Lung (tissue), 12 donors: ENCODE measurements around the gene CLDN12. TPM values are rescaled to one million over a fixed set of nuclear protein-coding genes. Genes with fewer than 3 reads are reported as not detected.

Source experiments
- ATAC-seq: fragments of 200-7000 bp; cut with Tn5 transposase; one replicate; pipeline ENCODE4 v1.9.1; 2020; ENCODE audit warnings: moderate number of reproducible peaks; ENCODE audit not compliant: insufficient read depth, low FRiP score
- DNase-seq, 3 donors: peaks; one replicate each; pipeline ENCODE4 v3.0.0-alpha.2; 2013 to 2017
- H3K27ac ChIP-seq, 2 donors: one replicate each; pipeline ENCODE4 v1.5.1; 2013; ENCODE audit warnings: mild to moderate bottlenecking in 2 of 2, moderate library complexity in 2 of 2, control low read depth in 1 of 2, inconsistent platforms in 1 of 2, low read depth in 1 of 2, low read length in 1 of 2
- H3K27me3 ChIP-seq, 3 donors: one replicate each; pipeline ENCODE4 v1.5.1; 2013; ENCODE audit warnings: low read length in 2 of 3; ENCODE audit not compliant: control insufficient read depth in 3 of 3, insufficient read depth in 3 of 3
- H3K36me3 ChIP-seq, 4 donors: one replicate each; pipeline ENCODE4 v1.5.1; 2013; ENCODE audit warnings: low read length in 4 of 4, mild to moderate bottlenecking in 1 of 4, moderate library complexity in 1 of 4; ENCODE audit not compliant: control insufficient read depth in 4 of 4, insufficient read depth in 4 of 4
- H3K4me1 ChIP-seq, 5 donors: one replicate each; pipeline ENCODE4 v1.5.1; 2013; ENCODE audit warnings: low read length in 5 of 5, mild to moderate bottlenecking in 2 of 5, moderate library complexity in 1 of 5; ENCODE audit not compliant: control insufficient read depth in 5 of 5, insufficient read depth in 5 of 5
- H3K4me3 ChIP-seq: one replicate; pipeline ENCODE4 v1.5.1; 2013; ENCODE audit warnings: mild to moderate bottlenecking, control low read depth, moderate library complexity
- H3K9ac ChIP-seq, 2 donors: one replicate each; pipeline ENCODE4 v1.5.1; 2013; ENCODE audit warnings: low read length in 2 of 2, control low read depth in 1 of 2; ENCODE audit not compliant: insufficient read depth in 1 of 2
- H3K9me3 ChIP-seq, 4 donors: one replicate each; pipeline ENCODE4 v1.5.1; 2013; ENCODE audit warnings: low read length in 3 of 4, mild to moderate bottlenecking in 1 of 4, moderate library complexity in 1 of 4; ENCODE audit not compliant: control insufficient read depth in 4 of 4, insufficient read depth in 3 of 4
- WGBS, 2 donors: extraction: QIAGEN DNeasy Blood & Tissue Kit; methylation state at CpG; one replicate each; pipeline ENCODE4 v1.1.7; 2013; 5-methylcytosine and 5-hydroxymethylcytosine counted together
- polyA plus RNA-seq, 2 donors: library from polyadenylated mRNA; stranded (reverse); fragments of 200-250 nt; gene quantifications; one replicate each; pipeline ENCODE4 v1.2.1, GENCODE V29; 2013
- total RNA-seq, 2 donors: library from RNA; depleted of rRNA in 1 of 2; stranded (reverse); fragments of >200 nt in 1 of 2; gene quantifications; one replicate each; pipeline ENCODE4 v1.2.1, GENCODE V29; 2014 to 2021
- TF ChIP-seq, protein P1 (sequence below): IDR thresholded peaks from 2 replicates; pipeline ENCODE4 v1.5.1; 2012; ENCODE audit warnings: mild to moderate bottlenecking; ENCODE audit errors: control extremely low read depth, extremely low read depth
- donor health status: control.
- donor health status: control.
- donor health status: Bipolar disorder and iron deficiency.
- donor health status: healthy.
- donor health status: DM: yes; HTN: yes; CAD: no.

The CLDN12 gene
- total and polyA plus RNA-seq, 4 donors: 15.3 to 40.2 (median 30.0) TPM

DNA sequence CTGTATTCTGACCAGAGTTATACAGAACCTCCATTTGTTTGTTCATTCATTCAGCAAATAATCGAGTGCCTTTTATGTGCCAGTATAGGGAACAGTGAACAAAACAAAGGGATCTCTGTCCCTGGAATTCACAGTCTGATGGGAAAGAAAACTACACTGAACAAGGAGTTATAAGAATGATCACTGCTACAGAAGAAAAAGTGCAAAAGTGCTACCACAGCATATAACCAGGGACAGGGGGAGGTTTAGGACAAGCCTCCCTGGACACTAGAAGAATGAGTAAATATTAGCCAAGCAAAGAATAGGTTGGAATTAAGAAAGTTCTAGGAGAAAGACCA lies 4.2 kb downstream of the CLDN12 start:
- H3K9me3 ChIP-seq: no peaks in the 10 kb centered on the region
- 84 to 94% methylated on average over 1 of the region's 1 CpG for WGBS, 2 donors
- H3K4me3 ChIP-seq: no peak overlapping the region
- DNase-seq: no peak
- peaks cover 0 to 23% (median 0%) of the 10 kb centered on the region in 5 donors for H3K4me1 ChIP-seq
- H3K36me3 ChIP-seq: peaks cover 2 to 23% (median 17%) of the 10 kb centered on the region in 4 donors
- no peaks in the 10 kb centered on the region for H3K27me3 ChIP-seq
- no peak for ATAC-seq
- H3K27ac ChIP-seq: peak overlapping the region in 1 of 2 donors; percentile 72
- no peak overlapping the region for H3K9ac ChIP-seq
- TF ChIP-seq, protein P1, sequence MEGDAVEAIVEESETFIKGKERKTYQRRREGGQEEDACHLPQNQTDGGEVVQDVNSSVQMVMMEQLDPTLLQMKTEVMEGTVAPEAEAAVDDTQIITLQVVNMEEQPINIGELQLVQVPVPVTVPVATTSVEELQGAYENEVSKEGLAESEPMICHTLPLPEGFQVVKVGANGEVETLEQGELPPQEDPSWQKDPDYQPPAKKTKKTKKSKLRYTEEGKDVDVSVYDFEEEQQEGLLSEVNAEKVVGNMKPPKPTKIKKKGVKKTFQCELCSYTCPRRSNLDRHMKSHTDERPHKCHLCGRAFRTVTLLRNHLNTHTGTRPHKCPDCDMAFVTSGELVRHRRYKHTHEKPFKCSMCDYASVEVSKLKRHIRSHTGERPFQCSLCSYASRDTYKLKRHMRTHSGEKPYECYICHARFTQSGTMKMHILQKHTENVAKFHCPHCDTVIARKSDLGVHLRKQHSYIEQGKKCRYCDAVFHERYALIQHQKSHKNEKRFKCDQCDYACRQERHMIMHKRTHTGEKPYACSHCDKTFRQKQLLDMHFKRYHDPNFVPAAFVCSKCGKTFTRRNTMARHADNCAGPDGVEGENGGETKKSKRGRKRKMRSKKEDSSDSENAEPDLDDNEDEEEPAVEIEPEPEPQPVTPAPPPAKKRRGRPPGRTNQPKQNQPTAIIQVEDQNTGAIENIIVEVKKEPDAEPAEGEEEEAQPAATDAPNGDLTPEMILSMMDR: no peak

- Histone ChIP-seq H3K27me3 (no peaks in the 10 kb centered on the region), H3K9me3 (no peaks in the 10 kb centered on the region), H3K9ac (no peak overlapping the region), H3K4me1 (peaks cover 0 to 26% (median 2%) of the 10 kb centered on the region in 5 donors), H3K27ac (no peak overlapping the region), H3K4me3 (no peak overlapping the region), H3K36me3 (peaks cover 5 to 23% (median 20%) of the 10 kb centered on the region in 4 donors)
- 95 to 100% methylated on average over 1 of the region's 1 CpG for WGBS, 2 donors
- ATAC-seq: no peak
- TF ChIP-seq, protein P1: no peak
- no peak for DNase-seq
Observed at GRCh38 chr7:90408142-90408541, 4.9 kb downstream of the CLDN12 start.

DNA sequence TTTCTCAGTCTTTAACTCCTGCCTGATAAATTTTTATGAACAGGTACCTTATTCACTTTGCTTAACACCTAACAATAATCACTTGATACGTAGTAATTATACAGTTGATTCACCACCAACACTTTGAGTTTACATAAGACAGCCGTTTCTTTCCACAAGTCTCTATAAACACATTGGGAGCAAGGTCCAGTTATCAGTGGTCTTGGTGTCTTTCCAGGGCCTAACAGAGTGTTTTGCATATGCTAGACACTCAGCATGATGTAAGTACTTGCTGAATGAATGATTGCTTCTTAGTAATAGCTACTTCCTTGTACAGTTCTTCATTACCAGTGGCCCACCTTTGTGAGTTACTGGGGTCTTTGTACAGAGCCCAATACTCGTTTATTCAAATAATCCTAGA lies 6.4 kb downstream of the CLDN12 start:
- Histone ChIP-seq H3K27me3 (no peaks in the 10 kb centered on the region), H3K27ac (peak overlapping the region in 1 of 2 donors; percentile 50), H3K9me3 (no peaks in the 10 kb centered on the region), H3K4me3 (no peak overlapping the region), H3K4me1 (peaks cover 0 to 28% (median 0%) of the 10 kb centered on the region in 5 donors), H3K36me3 (peaks cover 5 to 28% (median 20%) of the 10 kb centered on the region in 4 donors), H3K9ac (no peak overlapping the region)
- TF ChIP-seq, protein P1: no peak
- DNase-seq (no peak), ATAC-seq (no peak)
- 79 to 87% methylated on average over 3 of the region's 3 CpGs for WGBS, 2 donors

- no peak overlapping the region for H3K9ac ChIP-seq
- TF ChIP-seq, protein P1: no peak
- H3K27me3 ChIP-seq: no peaks in the 10 kb centered on the region
- H3K4me1 ChIP-seq: peaks cover 0 to 28% (median 0%) of the 10 kb centered on the region in 5 donors
- ATAC-seq (no peak), DNase-seq (no peak)
- 52 to 73% methylated on average over 2 of the region's 2 CpGs for WGBS, 2 donors
- H3K27ac ChIP-seq: peak overlapping the region in 1 of 2 donors; percentile 70
- peaks cover 5 to 31% (median 19%) of the 10 kb centered on the region in 4 donors for H3K36me3 ChIP-seq
- no peak overlapping the region for H3K4me3 ChIP-seq
- H3K9me3 ChIP-seq: no peaks in the 10 kb centered on the region
Observed at GRCh38 chr7:90411510-90411909, 8.2 kb downstream of the CLDN12 start.
